GM12878 (cell line): Measurements from ENCODE around the gene ANXA5. TPM values are rescaled to one million over a fixed set of nuclear protein-coding genes. Genes with fewer than 3 reads are reported as not detected.

Experiments
- ATAC-seq: fragments of 200-7000 bp; cut with Tn5 transposase; 3 replicates; pipeline ENCODE4 v1.9.1; 2020; ENCODE audit warnings: mild to moderate bottlenecking, moderate library complexity
- BruUV-seq: library from RNA; stranded (reverse); fragments of 400-500 nt; replicated peaks from 2 replicates; lab custom pipeline; 2021; lab: Mats Ljungman, UMichigan
- CTCF ChIA-PET: fragments of 300-600 bp; sonication (Branson Sonifier 250); formaldehyde crosslinking; extraction: SDS; loops from one replicate; lab custom pipeline; 2021; ENCODE audit warnings: inconsistent platforms; lab: Yijun Ruan, JAX
- POLR2A ChIA-PET: fragments of 350-600 bp; formaldehyde crosslinking; extraction: SDS; loops from one replicate; lab custom pipeline; 2021; ENCODE audit warnings: inconsistent platforms; lab: Charles Lee
- RAD21 ChIA-PET: fragments of 300-600 bp; sonication (Branson Sonifier 250); formaldehyde crosslinking; loops from one replicate; lab custom pipeline; 2023; ENCODE audit warnings: antibody characterized with exemption; ENCODE audit not compliant: unreplicated experiment; lab: Charles Lee
- SMC1A ChIA-PET: fragments of 300-600 bp; sonication (Branson Sonifier 250); formaldehyde crosslinking; loops from one replicate; lab custom pipeline; 2023; ENCODE audit not compliant: unreplicated experiment, uncharacterized antibody; lab: Charles Lee
- DNase-seq: peaks from one replicate; pipeline ENCODE4 v3.0.0-alpha.2; 2011; ENCODE audit warnings: low read depth, low spot score
- FAIRE-seq: peaks from 3 replicates; lab custom pipeline; 2011; peaks lifted over from hg19 to GRCh38; lab: Jason Lieb, UNC
- H2AFZ ChIP-seq: 2 replicates; pipeline ENCODE4 v1.6.0; 2011; ENCODE audit warnings: low read depth, low read length, control low read depth; ENCODE audit not compliant: control insufficient read depth
- H3K27ac ChIP-seq: 2 replicates; pipeline ENCODE4 v1.5.1; 2011; ENCODE audit warnings: control low read depth; ENCODE audit not compliant: control insufficient read depth, insufficient read depth
- H3K27me3 ChIP-seq, 2 experiments: replicated peaks in 1 of 2; 2 replicates each; pipeline versions ENCODE4 v1.6.0 to v1.6.1; 2011; ENCODE audit warnings: low read length in 1 of 2; ENCODE audit not compliant: control insufficient read depth in 2 of 2, insufficient read depth in 2 of 2
- H3K36me3 ChIP-seq, 2 experiments: 2 replicates each; pipeline ENCODE4 v1.5.1; 2011; ENCODE audit warnings: low read length in 1 of 2; ENCODE audit not compliant: control insufficient read depth in 2 of 2, insufficient read depth in 2 of 2
- H3K4me1 ChIP-seq: 2 replicates; pipeline ENCODE4 v1.6.1; 2011; ENCODE audit warnings: mild to moderate bottlenecking, low read length, moderate library complexity, mixed read lengths; ENCODE audit not compliant: control insufficient read depth, insufficient read depth
- H3K4me2 ChIP-seq: 2 replicates; pipeline ENCODE4 v1.6.0; 2011; ENCODE audit warnings: control low read depth; ENCODE audit not compliant: control insufficient read depth, insufficient read depth
- H3K4me3 ChIP-seq: fragments of 200-600 bp; sonication (generic); 2 replicates; pipeline ENCODE4 v1.5.1; 2016
- H3K79me2 ChIP-seq: 2 replicates; pipeline ENCODE4 v1.6.0; 2011; ENCODE audit warnings: low read length; ENCODE audit not compliant: control insufficient read depth, insufficient read depth
- H3K9ac ChIP-seq: 2 replicates; pipeline ENCODE4 v1.8.0; 2011; ENCODE audit warnings: low read length, control low read depth, mixed read lengths; ENCODE audit not compliant: control insufficient read depth, insufficient read depth
- H3K9me3 ChIP-seq: replicated peaks from 3 replicates; pipeline ENCODE4 v1.5.1; 2011; ENCODE audit warnings: mild to moderate bottlenecking, low read length; ENCODE audit not compliant: control insufficient read depth, insufficient read depth
- H4K20me1 ChIP-seq: 2 replicates; pipeline ENCODE4 v1.6.0; 2011; ENCODE audit not compliant: control insufficient read depth, insufficient read depth
- CTCF ChIP-seq, 3 experiments: IDR thresholded peaks in 2 of 3; conservative IDR thresholded peaks in 1 of 3; 2 replicates each; pipeline ENCODE4 v1.5.1; 2011; ENCODE audit warnings: low read depth in 3 of 3, low read length in 3 of 3, mild to moderate bottlenecking in 3 of 3, control low read depth in 2 of 3, moderate library complexity in 2 of 3, inconsistent platforms in 1 of 3, mixed read lengths in 1 of 3; ENCODE audit not compliant: control insufficient read depth in 2 of 3, insufficient read depth in 1 of 3; ENCODE audit errors: extremely low read depth in 1 of 3
- EED ChIP-seq: sonication (generic); IDR thresholded peaks from 2 replicates; pipeline ENCODE4 v1.6.1; 2016; ENCODE audit warnings: antibody characterized with exemption, low read depth
- EZH2 ChIP-seq: IDR thresholded peaks from 2 replicates; pipeline ENCODE4 v1.6.1; 2012; ENCODE audit warnings: low read depth, mild to moderate bottlenecking, control low read depth, inconsistent platforms, low read length, borderline replicate concordance; ENCODE audit not compliant: control insufficient read depth
- HDAC6 ChIP-seq: fragments of 200-600 bp; sonication (generic); IDR thresholded peaks from one replicate; pipeline ENCODE4 v1.8.0; 2017; ENCODE audit warnings: antibody characterized with exemption; ENCODE audit not compliant: unreplicated experiment
- MXI1 ChIP-seq: fragments of 150-350 bp; IDR thresholded peaks from 2 replicates; pipeline ENCODE4 v1.6.1; 2011; ENCODE audit warnings: low read depth, mild to moderate bottlenecking, inconsistent platforms, low read length, improper control_type of control experiment
- NR2C2 ChIP-seq: IDR thresholded peaks from 2 replicates; pipeline ENCODE4 v1.6.1; 2011; ENCODE audit warnings: borderline replicate concordance, low read depth; ENCODE audit not compliant: control insufficient read depth, insufficient read length
- POU2F2 ChIP-seq: IDR thresholded peaks from 3 replicates; pipeline ENCODE4 v1.6.1; 2011; ENCODE audit warnings: low read depth, mild to moderate bottlenecking, low read length, borderline replicate concordance
- RUNX3 ChIP-seq: IDR thresholded peaks from 2 replicates; pipeline ENCODE4 v1.6.1; 2012; ENCODE audit warnings: low read length, inconsistent platforms
- SIX5 ChIP-seq: IDR thresholded peaks from 2 replicates; pipeline ENCODE4 v1.6.1; 2011; ENCODE audit warnings: mild to moderate bottlenecking, low read depth, low read length, moderate library complexity; ENCODE audit not compliant: severe bottlenecking
- SMAD5 ChIP-seq: IDR thresholded peaks from 2 replicates; pipeline ENCODE4 v1.6.1; 2016; ENCODE audit warnings: antibody characterized with exemption, low read depth
- ZBTB11 ChIP-seq: fragments of 450-650 bp; formaldehyde crosslinking; IDR thresholded peaks from 2 replicates; pipeline ENCODE4 v1.5.0; 2022; ENCODE audit warnings: mild to moderate bottlenecking, missing genetic modification characterization
- WGBS: methylation state at CpG from one replicate; pipeline ENCODE4 v1.1.6; 2016; ENCODE audit warnings: low lambda C conversion rate; ENCODE audit not compliant: insufficient replicate concordance, insufficient coverage; ENCODE audit errors: missing lambda C conversion rate; 5-methylcytosine and 5-hydroxymethylcytosine counted together
- in situ Hi-C: fragments of 300-500 bp; cut with MboI; formaldehyde crosslinking; loops from 9 replicates; pipeline ENCODE4 v1.14.3; 2018; ENCODE audit warnings: mixed read lengths
- intact Hi-C: fragments of 100-400 bp; cut with micrococcal nuclease; formaldehyde crosslinking; loops from one replicate; pipeline ENCODE4 v1.14.2; 2022; ENCODE audit not compliant: unreplicated experiment
- polyA plus RNA-seq, 11 experiments: library from polyadenylated mRNA; depleted of rRNA in 4 of 11; unstranded in 6 of 11; stranded (reverse) in 5 of 11; fragments of >200 nt; fragmentation: Nextera tagmentation in 4 of 11; fragmentation: Illumina TruSeq in 1 of 11; extraction: Ambion mirVana in 4 of 11; extraction: Trizol in 1 of 11; gene quantifications; 1 replicate in 1 of 11; 2 replicates in 10 of 11; pipeline versions ENCODE4 v1.2.1 to v1.2.3, GENCODE V29; 2011 to 2016; ENCODE audit warnings: inconsistent platforms in 2 of 11, missing spikeins in 2 of 11, low read depth in 1 of 11
- total RNA-seq, 4 experiments: library from RNA; depleted of rRNA in 3 of 4; stranded (reverse); fragments of >200 nt in 3 of 4; fragmentation: Illumina TruSeq in 1 of 4; extraction: Trizol in 1 of 4; gene quantifications; 2 replicates each; pipeline versions ENCODE4 v1.2.1 to v1.2.3, GENCODE V29; 2013 to 2021

Gene ANXA5
- total and polyA plus RNA-seq, 10 of the 15 experiments (the other 5 are each of a cell fraction or from before 2014, with no cell fraction given): 101 to 249 (median 169) TPM

DNA sequence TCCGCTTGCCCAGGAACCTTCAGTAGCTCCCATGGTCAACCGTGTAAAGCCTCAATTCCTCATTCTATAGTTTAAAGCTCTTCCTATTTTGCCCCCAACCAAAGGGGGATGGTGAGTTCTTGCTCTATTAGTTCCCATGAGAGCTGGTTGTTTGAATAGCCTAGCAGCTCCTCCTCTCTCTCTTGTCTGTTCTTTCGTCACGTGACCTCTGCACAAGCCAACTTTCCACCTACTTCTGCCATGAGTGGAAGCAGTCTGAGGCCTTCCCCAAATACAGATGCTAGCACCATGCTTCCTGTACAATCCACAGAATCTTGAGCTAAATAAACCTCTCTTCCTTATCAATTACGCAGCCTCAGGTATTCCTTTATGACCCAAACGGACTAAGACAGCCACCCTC is 42.8 kb downstream of the ANXA5 start:
- Histone ChIP-seq H3K9ac (no peak overlapping the region), H4K20me1 (no peaks in the 10 kb centered on the region), H3K36me3 (no peaks in the 10 kb centered on the region), H2AFZ (no peak overlapping the region), H3K9me3 (no peaks in the 10 kb centered on the region)
- WGBS: 93% methylated on average over 6 of the region's 6 CpGs
- POLR2A ChIA-PET: no interaction called here
- TF ChIP-seq CTCF (IDR thresholded peaks at IDR 0.05 in 2 of 3, conservative IDR thresholded peaks at IDR 0.05 in 1 of 3; ENCODE audit: control insufficient read depth in 2 of 3, extremely low read depth in 1 of 3, insufficient read depth in 1 of 3, low read depth in 3 of 3, low read length in 3 of 3): no peak
- no peak for TF ChIP-seq SIX5
- no peak for TF ChIP-seq NR2C2
- no peak for TF ChIP-seq HDAC6
- TF ChIP-seq POU2F2: no peak
- no peak for TF ChIP-seq RUNX3
- no peak for TF ChIP-seq EZH2
- TF ChIP-seq ZBTB11 (CRISPR knock-in tag): no peak
- TF ChIP-seq EED: no peak
- TF ChIP-seq SMAD5: no peak
- TF ChIP-seq MXI1: no peak
- TF ChIP-seq, all 136 proteins: peak for 0
- ChIA-PET CTCF (interaction anchor here (0.6 to 5.5 kb wide), 5 partner anchors 15 to 283 kb away, joined by 3 to 37 read pairs (median 27); no protein-coding TSS in a partner anchor), SMC1A (interaction anchor here (1.3 to 2.6 kb wide), 4 partner anchors 10 to 192 kb away, joined by 3 to 9 read pairs (median 5); no protein-coding TSS in a partner anchor), RAD21 (interaction anchor here (1.6 kb wide), 1 partner anchor 283 kb away, joined by 5 read pairs; no protein-coding TSS in a partner anchor)
- in situ Hi-C loops: loop anchor here (10.0 kb wide), 2 partner anchors 169 to 279 kb away; no protein-coding TSS in a partner anchor
- no peaks in the 10 kb centered on the region for H3K27me3 ChIP-seq
- intact Hi-C loops: no loop called here
- ATAC-seq (no peak), FAIRE-seq (no peak), DNase-seq (no peak)
- H3K4me3 ChIP-seq: no peak overlapping the region
- peaks cover 12% of the 10 kb centered on the region for H3K4me1 ChIP-seq
- no TSS peak for BruUV-seq
- no peaks in the 10 kb centered on the region for H3K79me2 ChIP-seq
- H3K4me2 ChIP-seq: no peak overlapping the region
- H3K27ac ChIP-seq: no peak overlapping the region
